ENCODE measurements around the gene ZCCHC18.
"Not testable (repeated sequence)": the region's sequence is repeated elsewhere in the genome, so short reads cannot be mapped to it uniquely, and the experiment has no call there.

The ZCCHC18 gene

GRCh38 chrX:104112326-104112951 lies at the start of gene ZCCHC18:
Gene ZCCHC18 (plus strand): TSS chrX:104112523. CDS start chrX:104114112, 1,589 bp downstream.
- peak; percentile 8 for DNase-seq (ENCODE audit: low spot score)
- TF ChIP-seq CTCF (conservative IDR thresholded peaks at IDR 0.05; ENCODE audit: low read depth) = no peak
- POLR2A ChIA-PET (ENCODE audit: low non-redundant PET) = no interaction called here
- H3K27ac ChIP-seq = no peak within 1 kb of the TSS
- CTCF ChIA-PET = interaction anchor here (1.2 kb wide), 1 partner anchor 19 kb away, joined by 3 read pairs; no protein-coding TSS in a partner anchor

- POLR2A ChIA-PET (ENCODE audit: low non-redundant PET); DNase-seq (ENCODE audit: low spot score); CTCF ChIA-PET; H3K27ac ChIP-seq: not testable (repeated sequence)
These were observed 49.7 kb upstream of the ZCCHC18 start for GRCh38 chrX:104062636-104063035.

GRCh38 chrX:104075778-104076445 lies 36.4 kb upstream of the ZCCHC18 start, which contains the start of gene TMSB15C:
Gene TMSB15C (minus strand): TSS chrX:104076236.
- CTCF ChIA-PET; POLR2A ChIA-PET (ENCODE audit: low non-redundant PET); DNase-seq (ENCODE audit: low spot score); H3K27ac ChIP-seq: not testable (repeated sequence)

GRCh38 chrX:104077854-104078253 lies 34.5 kb upstream of the ZCCHC18 start:
- DNase-seq (ENCODE audit: low spot score); POLR2A ChIA-PET (ENCODE audit: low non-redundant PET); H3K27ac ChIP-seq; CTCF ChIA-PET: not testable (repeated sequence)

GRCh38 chrX:104084063-104084462 lies 28.3 kb upstream of the ZCCHC18 start:
- no peak for TF ChIP-seq CTCF (conservative IDR thresholded peaks at IDR 0.05; ENCODE audit: low read depth)
- ChIA-PET POLR2A (ENCODE audit: low non-redundant PET) (no interaction called here), CTCF (no interaction called here)
- no peak overlapping the region for H3K27ac ChIP-seq
- no peak for DNase-seq (ENCODE audit: low spot score)

- DNase-seq (ENCODE audit: low spot score) = no peak
- TF ChIP-seq CTCF (conservative IDR thresholded peaks at IDR 0.05; ENCODE audit: low read depth) = no peak
- CTCF ChIA-PET = no interaction called here
- POLR2A ChIA-PET (ENCODE audit: low non-redundant PET) = no interaction called here
- H3K27ac ChIP-seq = no peak overlapping the region
These were observed 27.6 kb upstream of the ZCCHC18 start for GRCh38 chrX:104084534-104085277.

- no peak for DNase-seq (ENCODE audit: low spot score)
- H3K27ac ChIP-seq = no peak overlapping the region
- POLR2A ChIA-PET (ENCODE audit: low non-redundant PET) = no interaction called here
- no peak for TF ChIP-seq CTCF (conservative IDR thresholded peaks at IDR 0.05; ENCODE audit: low read depth)
- CTCF ChIA-PET = no interaction called here
These were observed 26.8 kb upstream of the ZCCHC18 start for GRCh38 chrX:104085477-104085876.

- TF ChIP-seq CTCF (conservative IDR thresholded peaks at IDR 0.05; ENCODE audit: low read depth) = no peak
- ChIA-PET POLR2A (ENCODE audit: low non-redundant PET) (no interaction called here), CTCF (no interaction called here)
- no peak for DNase-seq (ENCODE audit: low spot score)
- no peak overlapping the region for H3K27ac ChIP-seq
These were observed 26.4 kb upstream of the ZCCHC18 start for GRCh38 chrX:104085919-104086318.
